ENCODE measurements around the gene ANAPC13.

GRCh38 chr3:134481166-134481565, 4.6 kb downstream of the ANAPC13 start:
- no peak for TF ChIP-seq POLR2AphosphoS5 (IDR thresholded peaks at IDR 0.05)
- TF ChIP-seq, protein P1, sequence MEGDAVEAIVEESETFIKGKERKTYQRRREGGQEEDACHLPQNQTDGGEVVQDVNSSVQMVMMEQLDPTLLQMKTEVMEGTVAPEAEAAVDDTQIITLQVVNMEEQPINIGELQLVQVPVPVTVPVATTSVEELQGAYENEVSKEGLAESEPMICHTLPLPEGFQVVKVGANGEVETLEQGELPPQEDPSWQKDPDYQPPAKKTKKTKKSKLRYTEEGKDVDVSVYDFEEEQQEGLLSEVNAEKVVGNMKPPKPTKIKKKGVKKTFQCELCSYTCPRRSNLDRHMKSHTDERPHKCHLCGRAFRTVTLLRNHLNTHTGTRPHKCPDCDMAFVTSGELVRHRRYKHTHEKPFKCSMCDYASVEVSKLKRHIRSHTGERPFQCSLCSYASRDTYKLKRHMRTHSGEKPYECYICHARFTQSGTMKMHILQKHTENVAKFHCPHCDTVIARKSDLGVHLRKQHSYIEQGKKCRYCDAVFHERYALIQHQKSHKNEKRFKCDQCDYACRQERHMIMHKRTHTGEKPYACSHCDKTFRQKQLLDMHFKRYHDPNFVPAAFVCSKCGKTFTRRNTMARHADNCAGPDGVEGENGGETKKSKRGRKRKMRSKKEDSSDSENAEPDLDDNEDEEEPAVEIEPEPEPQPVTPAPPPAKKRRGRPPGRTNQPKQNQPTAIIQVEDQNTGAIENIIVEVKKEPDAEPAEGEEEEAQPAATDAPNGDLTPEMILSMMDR (IDR thresholded peaks at IDR 0.05 in 8 of 11, conservative IDR thresholded peaks at IDR 0.05 in 3 of 11), result no peak
- no peak for TF ChIP-seq POLR2A (IDR thresholded peaks at IDR 0.05)
